ENCODE measurements around the gene C12orf42.

C12orf42 gene

GRCh38 chr12:103495469-103496456 is at the start of gene C12orf42:
TSS of gene C12orf42 (minus strand) at chr12:103495968. CDS start at chr12:103478426, 17,542 bp downstream.
- peaks cover 7% of the 10 kb centered on the region for H3K9me3 Mint-ChIP-seq
- H3K27ac Mint-ChIP-seq: peak within 1 kb of the TSS; percentile 91
- H3K36me3 Mint-ChIP-seq: no peaks in the 10 kb centered on the region
- peak; percentile 96 for ATAC-seq
- H3K27me3 Mint-ChIP-seq: no peaks in the 10 kb centered on the region
- peak within 1 kb of the TSS; percentile 95 for H3K4me3 Mint-ChIP-seq
- H3K4me1 Mint-ChIP-seq: peaks cover 50% of the 10 kb centered on the region

- Mint-ChIP-seq H3K9me3 (peaks cover 7% of the 10 kb centered on the region), H3K27ac (no peak overlapping the region), H3K36me3 (peaks cover 7% of the 10 kb centered on the region), H3K4me1 (peaks cover 10% of the 10 kb centered on the region), H3K4me3 (no peak overlapping the region), H3K27me3 (no peaks in the 10 kb centered on the region)
- ATAC-seq: no peak
Measured at GRCh38 chr12:103542078-103542477, 46.3 kb upstream of the C12orf42 start.

DNA sequence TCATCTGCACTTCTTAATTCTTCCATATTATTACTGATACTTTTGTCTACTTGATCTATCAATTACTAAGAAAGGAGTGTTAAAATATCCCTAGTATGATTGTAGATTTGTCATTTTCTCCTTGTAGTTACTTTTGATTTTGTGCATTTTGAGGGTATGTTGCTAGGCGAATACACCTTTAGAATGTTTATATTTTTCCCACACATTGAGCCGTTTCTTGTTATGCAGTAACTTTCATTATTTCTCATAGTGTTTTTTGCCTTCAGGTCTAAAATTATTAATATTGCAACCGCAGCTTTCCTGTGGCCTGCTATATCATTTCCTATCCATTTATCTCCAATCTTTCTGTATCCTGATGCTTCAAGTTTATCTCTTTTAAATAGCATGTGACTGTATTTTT is 44.6 kb upstream of the C12orf42 start:
- peaks cover 7% of the 10 kb centered on the region for H3K9me3 Mint-ChIP-seq
- peak overlapping the region; percentile 19 for H3K27ac Mint-ChIP-seq
- H3K27me3 Mint-ChIP-seq: no peaks in the 10 kb centered on the region
- H3K4me3 Mint-ChIP-seq: no peak overlapping the region
- H3K36me3 Mint-ChIP-seq: peaks cover 7% of the 10 kb centered on the region
- H3K4me1 Mint-ChIP-seq: peaks cover 10% of the 10 kb centered on the region
- ATAC-seq: no peak

- ATAC-seq: no peak
- no peak overlapping the region for H3K4me3 Mint-ChIP-seq
- H3K9me3 Mint-ChIP-seq: no peaks in the 10 kb centered on the region
Measured at GRCh38 chr12:103538397-103538796, 42.6 kb upstream of the C12orf42 start.

GRCh38 chr12:103530307-103531066 is 34.7 kb upstream of the C12orf42 start:
- Mint-ChIP-seq H3K36me3 (no peaks in the 10 kb centered on the region), H3K27me3 (no peaks in the 10 kb centered on the region), H3K4me3 (peak overlapping the region; percentile 69), H3K9me3 (no peaks in the 10 kb centered on the region), H3K4me1 (peaks cover 47% of the 10 kb centered on the region), H3K27ac (peak overlapping the region; percentile 94)
- peak; percentile 91 for ATAC-seq

More at GRCh38 chr12:103538397-103538796, 42.6 kb upstream of the C12orf42 start:
- no peaks in the 10 kb centered on the region for H3K27me3 Mint-ChIP-seq
- H3K27ac Mint-ChIP-seq: no peak overlapping the region
- H3K4me1 Mint-ChIP-seq: peaks cover 10% of the 10 kb centered on the region
- no peaks in the 10 kb centered on the region for H3K36me3 Mint-ChIP-seq

DNA sequence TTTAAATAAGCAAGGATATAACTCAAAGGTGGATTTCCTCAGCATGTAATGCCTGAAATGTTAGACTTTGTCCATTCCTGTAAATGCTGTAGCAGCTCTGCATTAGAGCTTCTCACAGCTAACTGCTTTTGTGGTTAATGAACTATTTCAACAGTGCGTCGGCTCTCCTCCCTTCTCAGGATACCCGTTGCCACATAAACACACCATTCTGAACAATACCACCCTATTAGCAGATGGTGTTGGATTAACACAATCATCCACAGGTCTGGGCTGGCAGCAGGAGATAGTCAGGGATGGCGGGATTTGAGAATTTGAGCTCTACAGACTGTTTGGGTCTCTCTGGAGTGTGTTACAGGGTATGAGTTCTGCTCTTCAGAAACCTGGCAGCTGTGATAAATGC is 33.5 kb upstream of the C12orf42 start:
- Mint-ChIP-seq H3K4me1 (peaks cover 47% of the 10 kb centered on the region), H3K27ac (peak overlapping the region; percentile 94), H3K27me3 (no peaks in the 10 kb centered on the region), H3K9me3 (no peaks in the 10 kb centered on the region), H3K4me3 (no peak overlapping the region), H3K36me3 (no peaks in the 10 kb centered on the region)
- ATAC-seq: no peak

- Mint-ChIP-seq H3K9me3 (peaks cover 8% of the 10 kb centered on the region), H3K4me1 (peaks cover 35% of the 10 kb centered on the region), H3K27ac (no peak overlapping the region), H3K4me3 (no peak overlapping the region), H3K27me3 (no peaks in the 10 kb centered on the region), H3K36me3 (peaks cover 6% of the 10 kb centered on the region)
- ATAC-seq: no peak
Measured at GRCh38 chr12:103524238-103524875, 28.6 kb upstream of the C12orf42 start.

DNA sequence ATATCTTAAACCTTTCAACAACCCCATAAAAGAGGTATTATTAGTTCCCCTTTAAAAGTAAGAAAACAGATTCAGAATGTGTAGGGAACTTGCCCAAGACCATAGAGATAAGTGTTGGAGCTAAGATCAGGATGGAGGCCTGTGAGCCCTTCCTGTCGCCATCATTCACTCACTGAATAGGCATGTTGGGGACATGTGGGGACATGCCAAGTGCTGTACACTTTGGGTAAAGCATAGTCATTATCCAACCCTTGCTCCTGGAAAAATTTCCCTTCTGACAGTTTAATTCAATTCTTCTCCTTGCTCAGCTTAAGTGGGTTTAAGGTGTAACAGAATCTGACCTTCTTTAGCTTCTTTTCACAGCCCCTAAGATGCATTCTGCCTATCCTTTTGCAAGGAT is 28.0 kb upstream of the C12orf42 start:
- peaks cover 12% of the 10 kb centered on the region for H3K9me3 Mint-ChIP-seq
- H3K4me3 Mint-ChIP-seq: no peak overlapping the region
- no peak overlapping the region for H3K27ac Mint-ChIP-seq
- peaks cover 35% of the 10 kb centered on the region for H3K4me1 Mint-ChIP-seq
- ATAC-seq: no peak
- peaks cover 10% of the 10 kb centered on the region for H3K36me3 Mint-ChIP-seq
- no peaks in the 10 kb centered on the region for H3K27me3 Mint-ChIP-seq

- no peak for ATAC-seq
- peaks cover 25% of the 10 kb centered on the region for H3K36me3 Mint-ChIP-seq
- H3K4me1 Mint-ChIP-seq: peaks cover 19% of the 10 kb centered on the region
- H3K27ac Mint-ChIP-seq: no peak overlapping the region
- H3K4me3 Mint-ChIP-seq: no peak overlapping the region
- H3K27me3 Mint-ChIP-seq: no peaks in the 10 kb centered on the region
- peaks cover 25% of the 10 kb centered on the region for H3K9me3 Mint-ChIP-seq
Measured at GRCh38 chr12:103520686-103521215, 25.0 kb upstream of the C12orf42 start.

GRCh38 chr12:103519632-103520031 is 23.9 kb upstream of the C12orf42 start:
- Mint-ChIP-seq H3K27me3 (no peaks in the 10 kb centered on the region), H3K9me3 (peaks cover 25% of the 10 kb centered on the region), H3K36me3 (peaks cover 25% of the 10 kb centered on the region), H3K27ac (peak overlapping the region; percentile 94), H3K4me3 (no peak overlapping the region), H3K4me1 (peaks cover 19% of the 10 kb centered on the region)
- no peak for ATAC-seq

- H3K4me1 Mint-ChIP-seq: peaks cover 19% of the 10 kb centered on the region
- H3K36me3 Mint-ChIP-seq: peaks cover 30% of the 10 kb centered on the region
- H3K27me3 Mint-ChIP-seq: no peaks in the 10 kb centered on the region
- peaks cover 29% of the 10 kb centered on the region for H3K9me3 Mint-ChIP-seq
- H3K4me3 Mint-ChIP-seq: no peak overlapping the region
- H3K27ac Mint-ChIP-seq: peak overlapping the region; percentile 94
- ATAC-seq: peak; percentile 78
Measured at GRCh38 chr12:103518899-103519298, 23.1 kb upstream of the C12orf42 start.

GRCh38 chr12:103517161-103517560 is 21.4 kb upstream of the C12orf42 start:
- H3K9me3 Mint-ChIP-seq: peaks cover 34% of the 10 kb centered on the region
- H3K4me3 Mint-ChIP-seq: no peak overlapping the region
- H3K27me3 Mint-ChIP-seq: no peaks in the 10 kb centered on the region
- H3K36me3 Mint-ChIP-seq: peaks cover 35% of the 10 kb centered on the region
- peaks cover 19% of the 10 kb centered on the region for H3K4me1 Mint-ChIP-seq
- H3K27ac Mint-ChIP-seq: no peak overlapping the region
- ATAC-seq: no peak

- Mint-ChIP-seq H3K4me3 (no peak overlapping the region), H3K27ac (no peak overlapping the region), H3K4me1 (peaks cover 19% of the 10 kb centered on the region), H3K36me3 (peaks cover 35% of the 10 kb centered on the region), H3K27me3 (no peaks in the 10 kb centered on the region), H3K9me3 (peaks cover 31% of the 10 kb centered on the region)
- no peak for ATAC-seq
Measured at GRCh38 chr12:103515341-103515740, 19.6 kb upstream of the C12orf42 start.

DNA sequence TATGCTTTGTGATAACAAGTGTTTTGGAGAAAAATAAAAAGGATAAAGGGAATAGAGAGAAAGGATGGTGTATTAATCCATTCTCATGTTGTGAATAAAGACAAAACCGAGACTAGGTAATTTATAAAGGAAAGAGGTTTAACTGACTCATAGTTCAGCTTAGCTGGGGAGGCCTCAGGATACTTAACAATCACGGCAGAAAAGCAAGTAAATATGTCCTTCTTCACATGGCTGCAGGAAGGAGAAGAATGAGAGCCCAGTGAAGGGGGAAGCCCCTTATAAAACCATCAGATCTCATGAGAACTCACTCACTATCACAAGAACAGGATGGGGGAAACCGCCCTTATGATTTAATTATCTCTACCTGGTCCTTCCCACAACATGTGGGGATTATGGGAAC is 18.1 kb upstream of the C12orf42 start:
- peaks cover 26% of the 10 kb centered on the region for H3K36me3 Mint-ChIP-seq
- H3K27me3 Mint-ChIP-seq: no peaks in the 10 kb centered on the region
- H3K9me3 Mint-ChIP-seq: peaks cover 24% of the 10 kb centered on the region
- H3K4me3 Mint-ChIP-seq: no peak overlapping the region
- peaks cover 8% of the 10 kb centered on the region for H3K4me1 Mint-ChIP-seq
- no peak for ATAC-seq
- peak overlapping the region; percentile 17 for H3K27ac Mint-ChIP-seq

Data from stimulated activated memory B cell treated with anti-CD40 and anti-IgM and Interleukin-4, amounts not matched to agents 10 μg/mL and 1 μg/mL and 100 μg/mL, for 72 hours (primary cell).